Adipose tissue (tissue), 3 donors: ENCODE measurements around the gene CD2BP2. TPM values are rescaled to one million over a fixed set of nuclear protein-coding genes. Genes with fewer than 3 reads are reported as not detected.
"Not testable (repeated sequence)": the region's sequence is repeated elsewhere in the genome, so short reads cannot be mapped to it uniquely, and the experiment has no call there.

ENCODE experiments used
- H3K27ac ChIP-seq: one replicate; pipeline ENCODE4 v1.5.1; 2013; ENCODE audit warnings: low read depth, low read length
- WGBS, 3 donors: extraction: QIAGEN DNeasy Blood & Tissue Kit; methylation state at CpG; one replicate each; pipeline ENCODE4 v1.1.7; 2013; 5-methylcytosine and 5-hydroxymethylcytosine counted together
- polyA plus RNA-seq, 3 donors: library from polyadenylated mRNA; stranded (reverse); fragments of 200-250 nt; gene quantifications; one replicate each; pipeline ENCODE4 v1.2.3, GENCODE V29; 2013
- donor health status: healthy with polysubstance abuse.
- donor health status: Bipolar disorder and iron deficiency.
- donor health status: healthy.

CD2BP2 gene
- polyA plus RNA-seq, 3 donors: 27.0 to 41.5 (median 37.5) TPM

DNA sequence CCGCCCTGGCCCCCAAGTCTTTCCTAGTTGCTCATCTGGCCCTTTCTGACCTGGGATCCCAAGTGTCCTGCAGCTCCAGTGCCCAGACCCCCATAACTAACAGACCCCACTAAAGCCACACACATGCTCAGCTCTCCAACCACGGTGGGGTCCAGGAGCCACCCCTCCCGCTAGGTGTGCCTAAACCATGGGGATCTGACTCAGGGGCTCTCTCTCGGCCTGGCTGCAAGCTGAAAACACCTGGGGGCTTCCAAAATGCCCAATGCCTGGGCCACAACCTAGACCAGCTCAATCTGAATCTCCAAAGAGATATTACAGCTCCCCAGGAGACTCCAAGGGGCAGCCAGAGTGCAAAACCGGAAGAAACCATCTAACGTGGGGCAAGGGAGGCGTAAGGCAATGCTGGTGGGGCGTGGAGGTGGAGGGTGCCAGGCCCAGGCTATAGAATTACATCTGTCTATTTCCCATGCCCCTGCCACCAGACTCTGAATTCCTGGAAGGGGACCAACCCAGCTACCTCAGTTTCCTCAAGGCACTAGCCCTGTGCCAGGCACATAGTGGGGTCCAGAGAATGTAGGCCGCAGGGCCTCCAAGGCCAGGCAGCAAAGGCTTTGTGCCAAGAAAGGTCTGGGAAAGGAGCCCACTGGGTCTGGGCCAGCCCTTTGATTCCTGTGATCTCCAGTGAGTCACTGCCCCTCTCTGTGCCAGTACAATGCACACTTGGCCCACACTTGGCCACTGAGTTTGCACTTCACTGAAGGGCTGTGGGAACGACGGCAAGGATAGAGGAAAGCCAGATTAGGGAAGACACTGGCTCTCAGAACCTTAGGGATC, 3.3 kb downstream of the CD2BP2 start:
- 52 to 73% (median 67%) methylated on average over 11 of the region's 11 CpGs for WGBS, 3 donors
- no peak overlapping the region for H3K27ac ChIP-seq

DNA sequence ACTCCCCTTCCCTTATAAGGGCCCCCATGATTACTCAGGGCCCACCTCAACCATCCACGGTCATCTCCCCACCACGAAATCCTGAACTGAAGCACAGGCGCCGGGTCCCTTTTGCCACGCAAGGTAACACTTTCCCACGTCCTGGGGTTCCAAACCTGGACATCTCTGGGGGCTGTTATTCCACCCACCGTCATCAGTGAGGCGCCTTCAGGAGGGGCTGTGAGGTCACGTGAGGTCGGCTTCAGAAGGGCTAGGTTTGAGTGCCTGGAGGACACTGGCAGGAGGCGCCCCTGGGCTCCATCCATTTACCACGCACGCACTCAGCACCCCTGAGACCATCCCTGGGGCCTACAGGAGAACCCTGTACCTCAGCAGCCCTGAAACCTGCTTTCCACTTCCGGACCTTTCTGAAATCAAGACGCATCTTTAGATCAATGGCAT, 4.1 kb downstream of the CD2BP2 start:
- 88 to 93% (median 92%) methylated on average over 15 of the region's 15 CpGs for WGBS, 3 donors
- H3K27ac ChIP-seq: no peak overlapping the region

DNA sequence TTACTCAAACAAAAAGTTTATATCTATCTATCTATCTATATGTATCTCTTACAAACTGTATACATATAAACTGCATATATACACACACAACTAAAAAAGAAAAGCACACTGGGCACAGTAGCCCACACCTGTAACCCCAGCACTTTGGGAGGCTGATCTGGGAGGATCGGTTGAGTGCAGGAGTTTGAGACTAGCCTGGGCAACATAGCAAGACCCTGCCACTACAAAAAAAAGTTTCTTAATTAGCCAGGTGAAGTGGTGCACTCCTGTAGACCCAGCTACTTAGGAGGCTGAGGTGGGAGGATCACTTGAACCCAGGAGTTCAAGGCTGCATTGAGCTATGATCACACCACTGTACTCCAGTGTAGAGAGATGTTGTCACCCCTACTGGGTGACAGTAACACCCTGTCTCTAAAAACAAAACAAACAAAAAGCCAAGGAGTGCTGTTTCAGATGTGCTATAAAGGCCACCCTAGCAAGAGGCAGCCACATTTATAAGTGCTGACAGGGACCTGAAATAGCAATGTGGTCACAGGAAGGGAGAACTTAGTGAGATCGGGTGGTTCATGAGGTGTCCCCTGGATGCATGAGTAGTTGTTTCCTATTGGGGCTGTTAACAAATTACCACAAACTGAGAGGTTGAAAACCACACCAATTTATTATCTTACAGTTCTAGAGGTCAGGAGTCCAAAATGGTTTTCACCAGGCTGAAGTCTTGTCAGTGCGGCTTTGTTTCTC, 4.8 kb downstream of the CD2BP2 start:
- H3K27ac ChIP-seq: no peak overlapping the region
- WGBS, 3 donors: 71 to 86% (median 82%) methylated on average over 3 of the region's 3 CpGs

DNA sequence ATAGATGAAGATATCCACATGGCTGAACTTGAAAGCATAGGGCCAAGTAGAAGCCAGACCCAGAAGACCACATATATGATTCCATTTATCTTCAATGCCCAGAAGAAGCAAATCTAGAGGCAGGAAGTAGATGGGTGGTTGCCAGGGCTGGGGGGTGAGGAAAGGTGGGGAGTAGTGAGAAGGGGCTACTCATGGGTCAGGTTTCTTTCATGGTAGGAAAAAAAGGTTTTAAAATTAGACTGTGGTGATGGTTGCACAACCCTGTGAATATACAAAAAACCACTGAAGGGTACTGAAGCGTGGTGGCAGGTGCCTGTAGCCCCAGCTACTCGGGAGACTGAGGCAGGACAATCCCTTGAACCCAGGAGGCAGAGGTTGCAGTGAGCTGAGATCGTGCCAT, 5.4 kb downstream of the CD2BP2 start:
- no peak overlapping the region for H3K27ac ChIP-seq
- 67 to 94% (median 81%) methylated on average over 3 of the region's 3 CpGs for WGBS, 3 donors

DNA sequence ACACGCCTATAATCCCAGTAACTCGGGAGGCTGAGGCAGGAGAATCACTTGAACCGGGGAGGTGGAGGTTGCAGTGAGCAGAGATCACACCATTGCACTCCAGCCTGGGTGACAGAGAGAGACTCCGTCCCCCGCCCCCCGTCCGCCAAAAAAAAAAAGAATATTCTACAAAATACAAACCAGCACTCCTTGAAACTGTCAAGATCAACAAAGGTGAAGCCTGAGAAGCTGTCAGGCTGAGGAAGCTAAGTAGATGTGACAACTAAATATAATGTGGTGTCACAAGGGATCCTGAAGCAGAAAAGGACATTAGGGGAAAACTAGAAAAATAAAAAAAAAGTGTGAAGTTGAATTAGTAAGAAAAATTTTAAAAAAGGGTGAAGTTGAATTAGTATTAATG, 6.2 kb downstream of the CD2BP2 start:
- no peak overlapping the region for H3K27ac ChIP-seq
- WGBS, 3 donors: 88 to 95% (median 94%) methylated on average over 7 of the region's 7 CpGs

DNA sequence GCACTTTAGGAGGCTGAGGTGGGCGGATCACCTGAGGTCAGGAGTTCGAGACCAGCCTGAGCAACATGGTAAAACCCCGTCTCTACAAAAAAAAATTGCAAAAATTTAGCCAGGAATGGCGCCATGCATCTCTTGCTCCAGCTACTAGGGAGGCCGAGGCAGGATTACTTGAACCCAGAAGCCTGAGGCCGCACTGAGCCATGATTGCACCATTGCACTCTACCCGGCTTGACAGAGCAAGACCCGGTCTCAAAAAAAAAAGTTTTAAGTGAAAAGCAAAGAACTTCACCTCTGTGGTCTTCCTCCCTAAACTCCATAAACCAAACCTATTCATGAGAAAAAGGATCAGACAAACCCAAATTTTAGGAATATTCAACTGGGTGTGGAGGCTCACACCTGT, 7.0 kb downstream of the CD2BP2 start:
- 89 to 93% (median 92%) methylated on average over 8 of the region's 8 CpGs for WGBS, 3 donors
- no peak overlapping the region for H3K27ac ChIP-seq

DNA sequence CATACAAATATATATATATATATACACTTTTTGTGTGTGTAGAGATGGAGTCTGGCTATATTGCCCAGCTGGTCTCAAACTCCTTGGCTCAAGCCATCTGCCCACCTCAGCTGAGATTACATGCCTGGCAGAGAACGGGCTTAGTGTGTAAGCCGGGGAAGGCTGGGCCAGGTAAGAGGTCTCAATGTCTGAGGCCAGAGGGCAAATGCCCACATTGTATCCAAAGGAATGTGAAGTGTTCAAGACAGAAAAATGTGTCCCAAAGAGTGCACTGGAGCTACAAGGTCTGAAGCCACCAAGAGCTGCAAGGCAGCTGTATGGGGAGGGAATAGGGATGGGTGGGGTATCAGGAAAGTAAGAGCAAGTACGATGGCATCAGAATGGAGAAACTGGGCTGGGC, 8.8 kb downstream of the CD2BP2 start:
- WGBS, 3 donors: 94 to 97% (median 95%) methylated on average over 3 of the region's 3 CpGs
- H3K27ac ChIP-seq: no peak overlapping the region

DNA sequence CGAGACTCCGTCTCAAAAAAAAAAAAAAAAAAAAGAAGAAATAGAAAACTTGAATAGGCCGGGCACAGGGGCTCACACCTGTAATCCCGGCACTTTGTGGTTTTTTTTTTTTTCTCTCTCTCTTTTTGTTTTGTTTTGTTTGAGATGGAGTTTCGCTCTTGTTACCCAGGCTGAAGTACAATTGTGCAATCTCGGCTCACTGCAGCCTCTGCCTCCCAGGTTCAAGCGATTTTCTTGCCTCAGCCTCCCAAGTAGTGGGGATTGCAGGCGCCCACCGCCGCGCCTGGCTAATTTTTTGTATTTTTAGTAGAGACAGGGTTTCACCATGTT, 11.7 kb downstream of the CD2BP2 start:
- not testable (repeated sequence) for H3K27ac ChIP-seq
- 92 to 94% (median 94%) methylated on average over 9 to 11 of the region's 11 CpGs for WGBS, 3 donors

DNA sequence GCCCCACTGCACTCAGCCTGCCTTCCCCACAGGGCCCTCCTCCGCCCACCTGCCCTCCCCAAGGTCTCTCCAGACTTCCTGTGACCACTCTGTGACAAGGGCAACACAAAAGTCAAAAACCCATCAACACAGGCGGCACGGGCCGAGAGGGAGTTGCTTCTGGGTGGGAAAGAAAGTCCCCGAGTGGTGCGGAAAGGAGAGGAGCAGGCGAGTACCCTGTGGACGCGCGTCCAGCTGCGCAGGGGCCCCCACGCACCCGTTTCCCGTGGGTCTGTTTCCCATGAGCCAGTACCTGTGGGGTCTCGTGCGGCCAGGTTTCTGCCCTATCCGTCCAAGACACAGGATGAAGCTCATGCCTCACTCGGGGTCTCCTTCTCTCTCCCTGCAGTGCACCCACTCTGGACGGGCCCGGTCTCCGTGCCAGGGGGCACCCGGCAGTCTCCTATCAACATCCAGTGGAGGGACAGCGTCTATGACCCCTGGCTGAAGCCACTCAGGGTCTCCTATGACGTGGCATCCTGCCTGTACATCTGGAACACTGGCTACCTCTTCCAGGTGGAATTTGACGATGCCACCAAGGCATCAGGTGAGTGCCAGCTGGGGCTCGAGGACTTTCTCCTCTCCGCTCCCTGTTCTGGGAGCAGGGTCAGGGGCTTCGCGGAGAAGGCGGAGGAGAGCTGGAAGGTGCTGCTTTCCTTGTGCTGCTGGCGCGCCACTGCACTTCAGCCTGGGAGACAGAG, 12.2 kb downstream of the CD2BP2 start:
- no peak overlapping the region for H3K27ac ChIP-seq
- 90 to 93% (median 92%) methylated on average over 32 of the region's 32 CpGs for WGBS, 3 donors

DNA sequence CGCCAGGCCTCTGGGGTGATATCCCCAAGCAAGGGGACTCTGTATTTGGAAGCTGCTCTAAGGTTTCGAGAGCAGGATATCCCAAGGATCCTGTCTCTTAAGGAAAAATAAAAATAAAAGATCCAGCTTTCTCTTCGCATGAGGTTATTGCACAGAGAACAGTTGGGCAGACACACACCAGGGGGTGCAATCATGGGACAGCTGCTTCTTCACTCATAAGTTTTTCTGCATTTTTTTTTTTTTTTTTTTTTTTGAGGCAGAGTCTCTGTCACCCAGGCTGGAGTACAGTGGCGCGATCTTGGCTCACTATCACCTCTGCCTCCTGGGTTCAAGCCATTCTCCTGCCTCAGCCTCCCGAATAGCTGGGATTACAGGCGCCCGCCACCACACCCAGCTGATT, 13.1 kb downstream of the CD2BP2 start:
- 91 to 95% (median 93%) methylated on average over 8 of the region's 8 CpGs for WGBS, 3 donors
- H3K27ac ChIP-seq: not testable (repeated sequence)

DNA sequence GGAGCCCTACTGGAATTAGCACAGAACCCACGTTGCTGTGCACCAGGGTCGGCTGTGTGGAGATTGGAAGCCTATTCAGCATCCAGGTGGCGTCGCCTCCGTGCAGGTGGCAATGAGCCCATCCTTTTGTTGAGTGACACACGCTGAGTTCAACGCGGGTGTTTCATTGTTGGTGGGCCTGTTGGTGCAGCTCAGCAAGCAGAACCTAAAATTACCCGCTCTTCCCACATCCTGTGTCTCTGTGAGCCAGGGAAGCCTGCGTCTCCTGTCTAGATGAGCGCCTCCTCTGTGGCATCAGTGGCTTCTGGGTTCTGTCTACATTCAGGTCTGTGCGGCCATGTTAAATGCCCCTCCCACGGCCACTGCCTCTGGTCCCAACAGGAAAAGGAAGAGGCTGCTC, 14.5 kb downstream of the CD2BP2 start:
- no peak overlapping the region for H3K27ac ChIP-seq
- 84 to 92% (median 89%) methylated on average over 13 of the region's 13 CpGs for WGBS, 3 donors

DNA sequence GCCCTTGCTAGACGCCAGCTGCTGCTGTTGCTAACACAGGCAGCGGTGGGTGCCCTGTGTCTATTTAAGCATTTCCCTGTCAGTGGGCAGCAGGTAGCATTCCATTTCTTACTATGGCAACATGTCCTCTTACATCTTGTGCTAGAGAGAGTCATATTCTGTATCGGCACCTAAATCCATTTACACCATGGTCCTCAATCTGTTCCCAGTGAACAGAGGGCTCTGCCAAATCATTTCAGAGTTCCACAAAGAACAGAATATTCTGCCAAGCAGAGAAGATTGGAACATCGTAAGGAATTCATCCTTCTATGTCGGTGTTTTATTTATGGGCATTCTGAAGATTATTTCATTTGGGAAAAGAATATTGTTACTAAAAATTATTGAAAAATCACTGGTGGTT, 16.4 kb downstream of the CD2BP2 start:
- not testable (repeated sequence) for H3K27ac ChIP-seq
- 77 to 84% (median 84%) methylated on average over 3 to 5 of the region's 5 CpGs for WGBS, 3 donors

DNA sequence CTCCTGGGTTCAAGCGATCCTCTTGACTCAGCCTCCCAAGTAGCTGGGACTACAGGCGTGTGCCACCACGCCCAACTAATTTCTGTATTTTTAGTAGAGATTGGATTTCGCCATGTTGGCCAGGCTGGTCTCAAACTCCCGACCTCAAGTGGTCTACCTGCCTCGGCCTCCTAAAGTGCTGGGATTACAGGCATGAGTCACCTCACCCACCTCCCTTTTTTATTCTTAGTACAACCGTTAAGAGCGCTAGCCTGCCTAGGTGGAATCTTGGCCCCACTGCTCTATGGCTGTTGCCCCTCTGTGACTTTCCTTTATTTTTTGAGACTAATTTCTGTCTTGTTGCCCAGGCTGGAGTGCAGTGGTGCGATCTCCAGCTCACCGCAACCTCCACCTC, 17.1 kb downstream of the CD2BP2 start:
- WGBS, 3 donors: 92 to 96% (median 95%) methylated on average over 9 to 10 of the region's 10 CpGs
- H3K27ac ChIP-seq: not testable (repeated sequence)

DNA sequence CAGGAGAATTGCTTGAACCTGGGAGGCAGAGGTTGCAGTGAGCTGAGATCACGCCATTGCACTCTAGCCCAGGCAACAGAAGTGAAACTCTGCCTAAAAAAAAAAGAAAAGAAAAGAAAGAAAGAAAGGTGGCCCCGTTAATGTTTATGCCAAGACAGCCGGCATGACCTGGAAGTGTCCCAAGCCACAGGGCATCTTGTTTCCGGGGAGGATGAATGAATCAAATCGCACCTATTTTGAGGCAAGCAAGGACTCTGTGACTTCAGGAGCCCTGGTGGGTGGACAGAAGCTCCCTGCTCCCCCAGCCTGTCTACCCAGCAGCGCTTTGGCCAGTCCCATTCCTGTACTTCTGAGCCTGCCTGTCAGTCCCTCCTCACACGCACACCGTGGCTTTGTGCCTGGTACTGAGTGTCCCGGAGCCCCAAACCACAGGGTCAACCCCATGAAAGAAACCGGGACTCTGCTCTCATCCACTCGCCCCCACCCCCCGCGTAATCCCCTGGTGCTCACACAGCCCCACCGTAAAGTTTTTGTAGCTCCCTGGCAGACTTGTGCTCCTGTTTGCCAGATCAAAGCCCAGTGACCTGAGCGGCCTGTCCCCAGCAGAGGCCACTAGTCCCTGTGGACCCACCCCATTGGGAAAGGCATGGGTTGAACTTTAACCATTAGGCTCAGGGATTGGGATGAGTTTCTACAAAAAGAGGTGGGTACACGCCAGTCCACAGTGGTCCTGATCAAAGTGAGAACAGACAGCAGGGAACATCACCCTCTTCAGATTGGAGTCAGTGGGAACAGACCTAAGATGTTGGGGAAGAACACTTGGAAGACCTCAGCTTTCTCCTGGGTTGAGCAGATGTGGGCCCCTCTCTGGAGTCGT, 19.3 kb downstream of the CD2BP2 start:
- no peak overlapping the region for H3K27ac ChIP-seq
- 43 to 49% (median 47%) methylated on average over 17 of the region's 17 CpGs for WGBS, 3 donors

DNA sequence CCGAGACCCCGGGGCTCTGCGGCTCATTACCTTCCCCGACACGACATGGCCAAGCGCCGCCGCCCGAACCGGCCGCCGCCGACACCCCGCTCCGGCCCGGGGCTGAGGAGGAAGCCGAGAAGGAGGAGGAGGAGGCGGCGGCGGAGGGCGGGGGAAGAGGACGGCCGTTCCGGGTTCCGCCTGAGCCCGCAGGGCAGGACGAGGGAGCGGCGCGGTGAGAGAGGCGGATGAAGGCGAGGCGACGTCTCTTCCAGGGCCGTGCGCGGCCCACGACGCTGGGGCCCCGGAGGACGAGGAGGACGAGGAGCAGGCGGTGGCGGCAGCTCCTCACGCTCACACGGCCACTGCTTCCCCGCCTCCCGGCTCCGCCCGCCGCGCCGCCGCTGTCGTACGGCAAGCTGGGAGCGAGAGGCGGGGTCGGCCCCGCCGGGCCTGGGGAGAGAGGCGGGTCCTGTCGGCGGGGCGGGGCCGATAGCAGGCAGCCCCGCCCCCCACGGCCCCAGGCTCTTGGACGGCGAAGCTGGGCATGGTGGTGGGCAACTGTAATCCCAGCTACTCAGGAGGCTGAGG, 20.0 kb downstream of the CD2BP2 start:
- 0% methylated on average over 36 to 68 of the region's 70 CpGs for WGBS, 3 donors
- peak overlapping the region; percentile 81 for H3K27ac ChIP-seq

DNA sequence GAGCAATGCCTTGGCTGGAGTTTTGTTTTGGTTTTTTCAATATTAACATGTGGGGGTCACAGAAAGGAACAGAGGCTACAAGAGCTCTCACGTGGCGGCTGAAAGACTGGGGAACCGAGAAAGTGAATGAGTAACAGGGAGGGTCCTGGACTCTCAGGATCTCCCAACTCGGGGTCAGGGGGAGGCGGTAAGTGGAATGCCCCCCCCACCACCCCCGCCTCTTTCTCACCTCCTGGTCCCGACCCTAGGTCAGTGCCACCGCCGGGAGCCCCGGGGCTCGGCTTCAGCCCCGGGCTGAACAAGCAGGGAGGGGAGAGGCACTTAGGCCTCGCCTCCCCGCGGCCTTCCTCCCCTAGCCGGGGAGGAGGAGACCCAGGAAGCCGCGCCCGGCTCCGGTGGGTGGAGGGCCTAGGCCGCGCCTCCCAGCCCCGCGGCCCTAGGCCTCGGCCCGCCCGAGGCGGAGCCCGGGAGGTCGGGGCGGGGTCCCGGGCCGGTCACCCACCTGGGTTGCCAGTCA, 20.6 kb downstream of the CD2BP2 start:
- WGBS, 3 donors: 0% methylated on average over 9 to 22 of the region's 33 CpGs
- H3K27ac ChIP-seq: not testable (repeated sequence)

DNA sequence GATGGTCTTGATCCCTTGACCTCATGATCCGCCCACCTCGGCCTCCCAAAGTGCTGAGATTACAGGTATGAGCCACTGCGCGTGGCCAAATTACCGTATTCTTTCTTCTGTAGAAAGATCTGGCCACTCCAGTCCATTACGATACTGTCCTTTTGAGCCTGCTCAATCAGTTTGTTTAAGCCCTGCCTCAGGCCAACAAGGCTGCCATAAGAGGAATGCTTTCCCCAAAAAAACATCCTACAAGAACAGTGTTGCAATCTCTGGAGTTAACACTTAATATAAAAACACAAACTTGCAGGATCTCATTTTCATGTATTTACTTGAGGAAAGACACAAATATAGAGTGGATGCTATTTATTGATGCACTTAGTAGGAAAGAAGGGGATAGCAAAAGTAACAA, 30.9 kb downstream of the CD2BP2 start:
- 91 to 92% (median 91%) methylated on average over 6 of the region's 6 CpGs for WGBS, 3 donors
- H3K27ac ChIP-seq: not testable (repeated sequence)

DNA sequence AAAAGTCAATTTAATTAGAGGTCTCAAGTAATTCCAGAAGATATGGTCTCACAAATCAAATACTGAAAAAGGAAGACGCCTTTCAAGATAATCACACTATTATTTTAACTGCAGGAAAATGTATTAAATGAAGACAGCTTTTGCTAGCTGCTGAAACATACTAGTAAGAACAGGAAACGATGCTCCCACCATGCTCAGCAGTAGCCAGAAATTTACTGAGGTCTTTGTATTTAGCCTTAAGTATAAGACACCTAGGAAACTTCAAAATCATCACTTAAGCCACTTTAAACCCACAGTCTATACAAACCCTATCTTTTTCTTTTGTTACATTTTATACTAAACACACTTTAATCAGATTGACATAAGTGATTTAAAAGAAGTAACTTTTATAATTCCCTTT, 36.5 kb downstream of the CD2BP2 start:
- 58 to 95% (median 76%) methylated on average over 1 to 2 of the region's 2 CpGs for WGBS, 3 donors
- not testable (repeated sequence) for H3K27ac ChIP-seq
